IPS-11a (cell line): Measurements from ENCODE around the gene DCLK1.

ENCODE experiments used
- H3K4me3 ChIP-seq: one replicate; pipeline ENCODE4 v1.5.1; 2013; ENCODE audit warnings: low read depth, low read length, control low read depth

Gene DCLK1

GRCh38 chr13:36054041-36054440 is 77.1 kb downstream of the DCLK1 start:
- H3K4me3 ChIP-seq: no peak overlapping the region

DNA sequence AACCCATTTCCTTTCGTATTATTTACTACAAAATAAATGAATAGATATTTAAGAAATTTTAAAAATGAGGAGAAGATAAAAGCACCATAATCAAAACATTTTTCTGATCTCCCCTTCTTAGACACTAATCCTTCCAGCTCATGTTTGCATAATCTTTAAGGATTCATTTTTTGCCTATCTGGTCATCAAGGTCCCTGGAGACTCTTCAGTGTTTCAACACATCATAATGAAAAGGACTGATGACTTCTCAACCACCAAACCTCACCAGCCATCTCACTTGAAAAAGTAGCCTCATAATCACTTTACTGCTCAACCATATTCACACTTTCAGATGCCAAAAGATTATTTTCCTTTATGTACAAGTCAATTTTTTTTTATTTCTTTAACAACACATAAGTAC is 80.1 kb downstream of the DCLK1 start:
- H3K4me3 ChIP-seq: no peak overlapping the region

- no peak overlapping the region for H3K4me3 ChIP-seq
These were observed 84.5 kb downstream of the DCLK1 start for GRCh38 chr13:36046672-36047071.

DNA sequence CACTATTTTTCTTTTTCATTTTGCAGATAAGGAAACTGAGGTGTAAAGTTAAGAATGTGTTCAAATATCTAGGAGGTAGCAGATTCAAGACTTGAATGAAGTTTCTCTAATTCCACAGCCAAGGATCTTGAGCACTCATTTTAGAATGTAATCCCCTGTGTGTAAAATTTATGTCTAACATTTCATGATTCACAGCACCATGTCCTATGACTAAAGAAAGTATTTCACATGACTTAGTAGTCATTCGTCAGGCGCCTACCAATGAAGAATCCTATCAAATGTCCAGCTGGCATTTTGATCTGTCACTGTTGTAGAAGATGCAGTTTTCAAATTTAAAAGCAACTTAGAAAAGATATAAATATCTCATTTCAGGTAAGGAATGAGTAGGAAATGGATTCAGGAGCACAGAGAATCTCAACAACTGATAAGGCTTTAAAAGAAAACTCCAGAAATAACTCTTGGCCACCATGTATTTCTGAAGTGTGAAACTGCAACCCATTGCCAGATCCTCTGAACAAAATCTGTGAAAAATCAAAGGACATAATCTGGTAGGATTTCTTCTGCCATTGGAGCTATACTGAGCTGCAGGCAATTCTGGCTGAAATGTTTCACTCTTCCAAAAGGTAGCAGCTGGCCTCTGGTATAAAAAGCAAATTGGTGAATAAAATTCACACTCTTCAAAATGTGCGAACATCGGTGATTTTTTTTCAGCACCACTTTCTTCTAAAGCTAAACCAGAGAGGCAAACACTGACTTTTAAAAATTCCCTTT is 92.2 kb downstream of the DCLK1 start:
- no peak overlapping the region for H3K4me3 ChIP-seq

DNA sequence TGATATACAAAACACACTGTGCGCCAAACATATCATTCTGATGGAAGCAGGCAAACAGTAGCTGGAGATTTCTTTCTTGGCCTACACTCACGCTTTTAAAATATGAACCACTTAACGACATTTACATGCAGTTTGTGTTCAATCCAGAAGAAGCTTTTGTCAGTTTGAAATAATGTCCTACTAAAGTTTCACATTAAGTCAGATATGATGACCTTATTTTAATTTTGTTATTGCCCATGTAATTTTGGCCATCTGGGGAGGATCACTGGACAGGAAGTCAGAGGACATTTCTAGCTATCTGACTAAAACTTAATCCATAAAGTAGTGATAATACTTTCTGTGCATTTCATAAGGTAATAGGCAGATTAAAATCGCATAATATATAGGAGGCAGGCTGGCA is 98.1 kb downstream of the DCLK1 start:
- H3K4me3 ChIP-seq: no peak overlapping the region

DNA sequence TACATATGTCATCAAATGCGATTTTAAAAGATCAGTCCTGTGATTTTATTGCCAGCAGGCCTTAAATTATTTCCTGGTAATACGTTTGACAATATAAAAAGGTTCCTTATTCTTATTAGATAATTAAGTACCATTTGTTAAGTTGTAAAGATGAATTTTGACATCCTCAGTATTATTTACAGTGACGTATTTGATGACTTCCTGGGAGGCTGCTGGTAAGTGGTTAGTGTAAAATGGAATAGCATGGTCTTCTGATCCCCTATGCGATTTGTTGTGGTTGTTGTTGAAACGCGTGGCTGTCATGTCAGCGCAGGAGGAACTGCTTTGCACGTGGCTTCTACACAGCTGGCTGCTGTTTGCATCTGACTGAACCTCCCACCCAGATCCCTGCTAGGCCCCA is 99.7 kb downstream of the DCLK1 start:
- H3K4me3 ChIP-seq: no peak overlapping the region

DNA sequence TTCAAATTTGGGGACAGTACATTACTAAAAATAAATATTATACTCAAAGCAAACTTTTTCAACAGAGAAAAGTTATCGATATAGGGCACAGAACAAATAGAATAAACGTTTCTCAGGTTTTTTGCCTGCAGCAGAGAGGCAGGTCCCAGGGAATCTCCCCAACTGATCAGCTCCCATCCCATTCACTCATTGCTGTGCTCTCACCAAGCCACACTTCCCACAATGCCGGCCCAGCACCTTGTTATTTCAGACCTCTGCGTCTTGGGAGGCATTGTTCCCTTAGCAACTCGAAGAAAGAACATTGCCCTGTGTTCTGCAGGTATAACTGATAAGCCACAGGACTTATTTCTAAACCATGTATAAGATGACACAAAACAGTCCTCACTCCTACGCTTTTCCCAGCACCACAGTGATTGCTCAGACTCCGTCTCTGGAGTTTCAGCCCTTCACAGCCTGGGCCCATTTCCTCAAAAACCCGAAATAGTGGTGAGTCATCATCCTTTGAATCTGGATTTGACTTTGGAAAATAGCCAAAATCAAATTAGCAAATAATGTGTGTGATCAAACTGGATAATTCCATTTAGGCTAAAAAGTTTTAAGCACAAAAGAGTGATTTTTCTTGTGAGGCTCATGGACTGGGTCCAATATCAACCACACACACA is 100.4 kb downstream of the DCLK1 start:
- H3K4me3 ChIP-seq: no peak overlapping the region

DNA sequence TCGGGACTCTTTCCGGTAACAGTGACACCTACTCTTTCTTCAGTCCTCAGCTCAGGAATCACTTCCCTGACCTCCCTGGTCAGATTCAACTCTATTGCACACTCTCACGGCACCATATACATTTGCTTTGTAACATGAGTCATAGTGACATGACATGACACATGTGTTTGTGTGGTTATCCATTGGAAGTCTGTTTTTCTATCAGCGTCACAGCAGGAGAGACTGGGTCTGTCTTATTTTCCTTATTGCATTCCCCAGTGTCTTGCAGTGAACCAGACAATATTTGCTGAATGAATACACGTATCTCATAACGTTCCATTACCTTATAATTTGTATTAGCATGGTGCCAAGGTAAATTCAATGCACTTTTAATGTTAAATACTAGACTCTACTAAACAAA is 102.0 kb downstream of the DCLK1 start:
- H3K4me3 ChIP-seq: no peak overlapping the region

GRCh38 chr13:36028359-36029025 is 102.7 kb downstream of the DCLK1 start:
- no peak overlapping the region for H3K4me3 ChIP-seq

- H3K4me3 ChIP-seq: no peak overlapping the region
These were observed 104.7 kb downstream of the DCLK1 start for GRCh38 chr13:36026531-36026930.

DNA sequence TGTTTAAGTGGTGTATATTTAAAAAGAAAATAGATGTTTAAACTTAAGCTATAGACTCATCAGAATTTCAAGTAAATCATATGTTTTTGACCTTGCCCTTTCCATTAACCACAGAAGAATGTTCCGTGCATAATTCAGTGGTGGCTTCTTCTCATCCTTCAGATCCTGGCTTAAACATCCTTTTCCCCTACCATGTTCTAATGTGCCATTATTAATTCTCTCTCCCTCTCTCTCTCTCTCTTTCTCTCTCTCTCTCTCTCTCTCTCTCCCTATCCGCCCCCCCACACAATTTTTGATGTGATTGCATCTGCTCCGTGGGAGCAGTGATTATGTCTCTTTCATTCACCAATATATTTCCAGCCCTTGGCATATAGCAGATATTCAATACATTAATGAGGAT is 116.4 kb downstream of the DCLK1 start:
- no peak overlapping the region for H3K4me3 ChIP-seq

DNA sequence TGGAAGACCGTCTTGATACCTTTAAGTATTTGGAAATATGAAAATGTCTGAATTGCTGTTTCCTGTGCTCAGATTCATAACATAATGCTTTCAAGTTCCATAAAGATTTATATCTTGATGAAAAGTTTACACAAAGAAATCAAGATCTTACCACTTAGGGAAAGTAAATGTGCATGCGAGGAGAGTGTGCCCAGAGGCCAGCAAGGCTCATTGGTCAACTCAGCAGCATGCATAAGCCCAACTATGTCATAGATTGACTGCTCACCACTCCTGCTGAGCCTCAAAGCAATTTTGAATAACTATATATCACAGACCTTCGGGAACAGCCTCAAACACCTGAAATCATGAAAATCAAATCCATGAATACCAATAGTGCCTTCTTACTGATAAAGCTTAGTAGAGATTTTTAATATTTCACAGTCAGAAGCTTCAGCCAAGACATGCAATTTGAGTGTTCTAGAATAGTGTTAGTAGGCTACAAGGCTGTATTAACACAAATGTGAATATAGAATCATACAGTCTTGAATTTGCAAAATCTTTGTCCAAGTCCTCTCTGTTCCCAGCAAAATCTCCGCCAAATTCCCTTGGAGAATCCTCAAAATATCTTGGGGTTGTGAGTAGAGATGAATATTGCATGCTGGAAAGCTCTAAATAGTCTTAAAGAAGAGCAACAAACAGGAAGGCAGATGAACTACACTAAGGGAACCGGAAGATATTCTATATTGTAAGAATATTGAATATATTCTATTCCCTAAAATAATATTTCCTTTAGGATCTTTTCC is 124.1 kb downstream of the DCLK1 start:
- no peak overlapping the region for H3K4me3 ChIP-seq

DNA sequence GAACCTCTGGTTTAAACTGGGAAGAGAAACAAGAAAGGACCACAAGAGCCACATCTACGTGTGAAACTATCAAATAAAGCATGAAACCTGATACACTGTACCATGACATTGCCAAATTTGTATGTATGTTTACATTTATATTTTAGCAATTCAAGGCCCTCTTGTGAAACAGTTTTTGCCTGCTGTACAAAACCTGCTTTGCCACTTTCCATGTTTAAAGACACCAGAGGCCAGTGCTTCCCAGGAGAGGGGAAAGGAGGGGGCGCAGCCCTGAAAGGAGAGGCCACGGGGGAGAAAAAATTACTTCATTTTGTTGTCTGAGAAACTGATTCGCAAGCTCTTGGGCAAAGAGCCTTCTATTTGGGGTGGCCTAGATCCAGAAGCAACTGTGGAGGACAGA is 124.8 kb downstream of the DCLK1 start:
- H3K4me3 ChIP-seq: no peak overlapping the region

DNA sequence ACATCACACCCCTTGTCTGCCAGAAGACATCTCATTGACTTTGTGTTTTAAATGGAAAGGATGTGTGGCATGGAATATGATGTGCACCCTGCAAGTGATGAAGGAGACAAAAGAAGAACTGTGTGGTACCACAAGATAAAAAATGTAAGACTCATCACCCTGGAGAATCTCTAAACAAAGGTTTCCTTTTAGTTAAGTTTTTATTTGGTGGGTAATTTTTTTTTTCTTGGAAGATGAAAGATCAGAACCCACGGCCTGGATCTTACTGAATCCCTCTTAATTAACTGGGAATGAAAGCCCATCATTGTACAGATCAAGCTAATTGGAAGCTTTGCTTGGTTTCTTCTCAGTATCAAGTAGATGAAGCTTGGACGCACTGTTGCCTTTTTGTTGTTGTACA is 129.6 kb downstream of the DCLK1 start:
- H3K4me3 ChIP-seq: no peak overlapping the region

DNA sequence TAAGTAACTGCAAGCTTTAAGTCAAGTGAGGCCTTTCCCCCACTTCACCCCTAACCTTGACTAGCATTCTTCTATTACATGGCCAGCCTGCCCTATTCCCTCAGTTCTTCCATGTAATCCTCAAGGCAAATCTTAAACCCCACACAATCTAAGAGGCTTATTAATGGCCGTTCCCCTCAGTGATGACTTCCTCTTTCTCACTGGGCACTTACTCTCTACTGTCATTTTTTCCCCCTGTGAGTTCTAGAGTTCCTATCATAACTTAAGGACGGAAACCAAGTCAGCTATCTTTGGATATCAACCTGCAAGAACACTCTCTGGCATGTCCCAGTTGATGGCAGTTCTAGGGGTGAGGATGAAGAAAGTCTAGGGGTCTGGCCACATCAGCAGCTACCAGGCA is 131.2 kb downstream of the DCLK1 start:
- H3K4me3 ChIP-seq: no peak overlapping the region

DNA sequence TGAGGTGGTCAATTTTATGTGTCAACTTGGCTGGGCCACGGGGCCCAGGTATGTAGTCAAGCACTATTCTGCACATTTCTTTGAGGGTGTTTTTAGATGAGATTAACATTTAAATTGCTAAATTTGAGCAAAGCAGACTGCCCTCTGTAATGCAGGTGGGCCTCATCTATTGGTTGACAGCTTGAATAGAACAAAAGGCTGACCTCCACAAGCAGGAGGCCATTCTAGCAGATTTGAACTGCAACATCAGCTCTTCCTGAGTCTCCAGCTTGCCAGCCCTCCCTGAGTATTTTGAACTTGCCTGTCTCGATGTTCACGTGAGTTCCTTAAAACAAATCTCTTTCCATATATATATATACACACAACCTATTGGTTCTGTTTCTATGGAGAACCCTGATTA is 134.8 kb downstream of the DCLK1 start:
- no peak overlapping the region for H3K4me3 ChIP-seq

- H3K4me3 ChIP-seq: no peak overlapping the region
These were observed 136.0 kb downstream of the DCLK1 start for GRCh38 chr13:35995136-35995535.

DNA sequence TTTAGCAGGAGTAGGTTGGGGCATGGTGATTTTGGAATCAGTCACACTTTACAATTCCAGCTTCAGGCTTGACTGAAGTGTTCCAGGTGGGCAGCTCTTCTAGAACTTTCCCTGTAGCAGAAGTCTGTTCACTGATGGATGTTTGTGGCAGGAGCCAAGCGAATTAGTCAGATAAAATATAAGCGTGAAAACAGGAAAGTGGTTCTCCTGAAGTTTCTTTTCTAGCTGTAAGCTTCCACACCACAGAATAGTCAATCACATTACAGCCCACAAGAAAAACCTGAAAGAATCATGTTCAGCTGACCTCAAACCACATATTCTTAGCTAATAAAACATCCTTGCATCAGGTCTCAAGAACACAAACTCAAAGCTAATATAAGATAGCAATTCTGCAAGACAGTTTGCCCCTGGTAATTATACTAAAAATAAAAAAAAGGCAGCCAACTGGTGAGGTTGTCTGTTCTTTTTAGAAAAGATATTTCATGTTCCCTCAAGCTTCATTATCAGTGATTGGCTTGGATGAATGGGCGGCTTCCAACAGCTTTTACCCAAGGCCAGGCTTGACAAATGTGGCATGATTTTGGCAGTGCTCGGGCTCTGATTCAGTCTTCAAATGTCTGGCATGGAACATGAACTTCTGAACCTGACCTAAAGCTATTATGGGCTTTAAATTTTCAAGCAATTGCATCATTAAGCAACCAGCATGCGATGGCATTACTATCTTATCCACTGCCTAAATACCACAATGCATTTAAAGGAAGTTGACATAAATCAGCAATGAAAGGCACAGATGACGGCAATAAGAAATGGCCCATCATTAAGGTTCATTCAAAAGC is 136.8 kb downstream of the DCLK1 start:
- H3K4me3 ChIP-seq: no peak overlapping the region

- H3K4me3 ChIP-seq: no peak overlapping the region
These were observed 137.5 kb downstream of the DCLK1 start for GRCh38 chr13:35993686-35994085.

- H3K4me3 ChIP-seq: no peak overlapping the region
These were observed 138.2 kb downstream of the DCLK1 start for GRCh38 chr13:35992964-35993363.

DNA sequence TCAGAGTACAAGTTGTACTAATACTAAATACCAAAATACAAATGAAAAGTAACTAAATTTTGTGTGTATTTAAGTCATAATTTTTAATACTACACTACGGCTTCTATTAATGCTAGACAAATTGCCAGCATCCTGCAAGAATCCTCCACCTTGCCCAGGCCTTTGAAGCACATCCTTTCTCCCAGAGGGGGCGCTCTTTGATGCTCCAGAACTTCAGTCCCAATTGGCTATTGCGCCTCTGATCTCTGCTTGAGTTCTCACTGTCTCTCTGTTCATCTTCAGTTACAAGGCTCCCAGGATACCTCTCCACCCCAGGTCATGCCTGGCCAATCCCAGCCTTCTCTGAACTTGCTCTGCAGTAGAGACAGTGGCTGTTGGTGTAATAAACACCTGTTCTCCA is 141.0 kb downstream of the DCLK1 start:
- H3K4me3 ChIP-seq: no peak overlapping the region
